SK-N-SH treated with all-trans-retinoic acid at 6 μM for 48 hours (cell line): ENCODE measurements around the gene HES6.

ENCODE experiments used
- ARNTL ChIP-seq: fragments of 450-650 bp; formaldehyde crosslinking; IDR thresholded peaks from 2 replicates; pipeline ENCODE4 v1.5.0; 2020; ENCODE audit warnings: low read depth, mild to moderate bottlenecking, moderate library complexity, borderline replicate concordance
- CSDC2 ChIP-seq: fragments of 250-450 bp; sonication (Bioruptor Pico); IDR thresholded peaks from 2 replicates; pipeline ENCODE4 v1.5.0; 2020; ENCODE audit warnings: mild to moderate bottlenecking, moderate library complexity
- ESRRG ChIP-seq: fragments of 250-450 bp; sonication (Bioruptor Pico); IDR thresholded peaks from 2 replicates; pipeline ENCODE4 v1.6.1; 2021; ENCODE audit warnings: mild to moderate bottlenecking
- GLIS3 ChIP-seq: fragments of 250-450 bp; sonication (Bioruptor Pico); IDR thresholded peaks from 2 replicates; pipeline ENCODE4 v1.5.0; 2020; ENCODE audit warnings: mild to moderate bottlenecking, moderate library complexity
- ISL1 ChIP-seq: fragments of 250-450 bp; sonication (Bioruptor Pico); IDR thresholded peaks from 2 replicates; pipeline ENCODE4 v2.1.2; 2022; ENCODE audit warnings: mild to moderate bottlenecking, moderate library complexity
- PPARA ChIP-seq: fragments of 250-450 bp; sonication (Bioruptor Pico); IDR thresholded peaks from 2 replicates; pipeline ENCODE4 v1.5.0; 2020; ENCODE audit warnings: mild to moderate bottlenecking, borderline replicate concordance
- RARB ChIP-seq: fragments of 250-450 bp; sonication (Bioruptor Pico); IDR thresholded peaks from 2 replicates; pipeline ENCODE4 v1.8.0; 2021; ENCODE audit warnings: mild to moderate bottlenecking, moderate library complexity
- ZC3H10 ChIP-seq: fragments of 250-450 bp; sonication (Bioruptor Pico); IDR thresholded peaks from 2 replicates; pipeline ENCODE4 v1.5.1; 2021; ENCODE audit warnings: mild to moderate bottlenecking, moderate library complexity
- ZFP3 ChIP-seq: fragments of 250-450 bp; sonication (Bioruptor Pico); IDR thresholded peaks from 2 replicates; pipeline ENCODE4 v1.5.0; 2020; ENCODE audit warnings: mild to moderate bottlenecking, moderate library complexity
- ZNF70 ChIP-seq: fragments of 450-650 bp; formaldehyde crosslinking; IDR thresholded peaks from 2 replicates; pipeline ENCODE4 v1.5.0; 2020; ENCODE audit warnings: mild to moderate bottlenecking, moderate library complexity
- TF ChIP-seq, protein P1 (sequence below): fragments of 250-450 bp; sonication (Bioruptor Pico); IDR thresholded peaks from 2 replicates; pipeline ENCODE4 v1.5.1; 2021; ENCODE audit warnings: mild to moderate bottlenecking, moderate library complexity
- TF ChIP-seq, protein P2 (sequence below): fragments of 250-450 bp; sonication (Bioruptor Pico); IDR thresholded peaks from 2 replicates; pipeline ENCODE4 v1.5.1; 2020; ENCODE audit warnings: low read depth, mild to moderate bottlenecking, moderate library complexity
- TF ChIP-seq, protein P3 (sequence below): fragments of 250-450 bp; sonication (Bioruptor Pico); IDR thresholded peaks from 2 replicates; pipeline ENCODE4 v1.8.0; 2021; ENCODE audit warnings: low read depth, mild to moderate bottlenecking, moderate library complexity, borderline replicate concordance

DNA sequence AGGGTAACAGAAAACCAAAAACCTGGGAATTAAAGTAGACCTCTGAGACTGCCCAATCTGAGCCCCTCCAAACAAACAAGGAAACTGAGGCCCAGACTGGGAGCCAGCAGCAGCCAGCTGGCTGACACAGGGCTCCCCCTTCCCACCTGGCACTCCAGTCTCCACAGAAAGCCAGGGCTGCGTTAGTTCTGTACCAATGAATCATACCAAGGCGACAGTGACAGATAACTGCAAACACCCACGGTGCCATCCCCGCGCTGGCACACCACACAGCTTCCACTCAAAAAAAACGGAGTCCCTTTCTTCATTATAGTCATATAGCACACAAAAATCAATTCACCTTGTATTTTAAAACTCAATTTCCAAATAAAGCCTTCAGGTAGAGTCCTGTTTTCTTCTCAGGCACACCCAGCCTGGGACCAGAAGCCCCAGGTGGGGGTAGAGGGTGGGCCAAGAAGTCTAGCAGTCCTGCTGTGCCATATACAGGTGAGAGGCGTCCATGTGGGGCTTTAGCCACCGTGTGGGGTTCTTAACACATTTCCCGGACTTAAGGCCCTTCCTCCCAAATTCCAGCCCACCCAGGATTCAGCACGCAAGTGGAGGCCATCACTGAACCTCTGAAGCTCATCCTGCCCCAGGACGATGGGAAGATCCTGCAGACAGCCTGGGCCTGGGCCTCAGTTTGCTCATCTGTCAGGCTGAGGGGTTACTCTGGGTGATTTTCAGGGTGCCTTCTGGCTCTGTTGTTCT is 47.3 kb upstream of the HES6 start:
- no peak for TF ChIP-seq CSDC2 (CRISPR knock-in tag)
- no peak for TF ChIP-seq PPARA (CRISPR knock-in tag)
- TF ChIP-seq ZC3H10 (CRISPR knock-in tag), result no peak
- TF ChIP-seq ZFP3 (CRISPR knock-in tag), result no peak
- TF ChIP-seq, protein P1, sequence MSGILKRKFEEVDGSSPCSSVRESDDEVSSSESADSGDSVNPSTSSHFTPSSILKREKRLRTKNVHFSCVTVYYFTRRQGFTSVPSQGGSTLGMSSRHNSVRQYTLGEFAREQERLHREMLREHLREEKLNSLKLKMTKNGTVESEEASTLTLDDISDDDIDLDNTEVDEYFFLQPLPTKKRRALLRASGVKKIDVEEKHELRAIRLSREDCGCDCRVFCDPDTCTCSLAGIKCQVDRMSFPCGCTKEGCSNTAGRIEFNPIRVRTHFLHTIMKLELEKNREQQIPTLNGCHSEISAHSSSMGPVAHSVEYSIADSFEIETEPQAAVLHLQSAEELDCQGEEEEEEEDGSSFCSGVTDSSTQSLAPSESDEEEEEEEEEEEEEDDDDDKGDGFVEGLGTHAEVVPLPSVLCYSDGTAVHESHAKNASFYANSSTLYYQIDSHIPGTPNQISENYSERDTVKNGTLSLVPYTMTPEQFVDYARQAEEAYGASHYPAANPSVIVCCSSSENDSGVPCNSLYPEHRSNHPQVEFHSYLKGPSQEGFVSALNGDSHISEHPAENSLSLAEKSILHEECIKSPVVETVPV, result no peak
- no peak for TF ChIP-seq ESRRG
- TF ChIP-seq, protein P2, sequence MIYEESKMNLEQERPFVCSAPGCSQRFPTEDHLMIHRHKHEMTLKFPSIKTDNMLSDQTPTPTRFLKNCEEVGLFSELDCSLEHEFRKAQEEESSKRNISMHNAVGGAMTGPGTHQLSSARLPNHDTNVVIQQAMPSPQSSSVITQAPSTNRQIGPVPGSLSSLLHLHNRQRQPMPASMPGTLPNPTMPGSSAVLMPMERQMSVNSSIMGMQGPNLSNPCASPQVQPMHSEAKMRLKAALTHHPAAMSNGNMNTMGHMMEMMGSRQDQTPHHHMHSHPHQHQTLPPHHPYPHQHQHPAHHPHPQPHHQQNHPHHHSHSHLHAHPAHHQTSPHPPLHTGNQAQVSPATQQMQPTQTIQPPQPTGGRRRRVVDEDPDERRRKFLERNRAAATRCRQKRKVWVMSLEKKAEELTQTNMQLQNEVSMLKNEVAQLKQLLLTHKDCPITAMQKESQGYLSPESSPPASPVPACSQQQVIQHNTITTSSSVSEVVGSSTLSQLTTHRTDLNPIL (CRISPR knock-in tag), result no peak
- TF ChIP-seq, protein P3, sequence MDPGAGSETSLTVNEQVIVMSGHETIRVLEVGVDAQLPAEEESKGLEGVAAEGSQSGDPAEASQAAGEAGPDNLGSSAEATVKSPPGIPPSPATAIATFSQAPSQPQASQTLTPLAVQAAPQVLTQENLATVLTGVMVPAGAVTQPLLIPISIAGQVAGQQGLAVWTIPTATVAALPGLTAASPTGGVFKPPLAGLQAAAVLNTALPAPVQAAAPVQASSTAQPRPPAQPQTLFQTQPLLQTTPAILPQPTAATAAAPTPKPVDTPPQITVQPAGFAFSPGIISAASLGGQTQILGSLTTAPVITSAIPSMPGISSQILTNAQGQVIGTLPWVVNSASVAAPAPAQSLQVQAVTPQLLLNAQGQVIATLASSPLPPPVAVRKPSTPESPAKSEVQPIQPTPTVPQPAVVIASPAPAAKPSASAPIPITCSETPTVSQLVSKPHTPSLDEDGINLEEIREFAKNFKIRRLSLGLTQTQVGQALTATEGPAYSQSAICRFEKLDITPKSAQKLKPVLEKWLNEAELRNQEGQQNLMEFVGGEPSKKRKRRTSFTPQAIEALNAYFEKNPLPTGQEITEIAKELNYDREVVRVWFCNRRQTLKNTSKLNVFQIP (CRISPR knock-in tag), result no peak
- no peak for TF ChIP-seq RARB (CRISPR knock-in tag)
- TF ChIP-seq ARNTL (CRISPR knock-in tag), result no peak
- no peak for TF ChIP-seq ISL1 (CRISPR knock-in tag)
- TF ChIP-seq ZNF70, result no peak
- no peak for TF ChIP-seq GLIS3
